GM23248 (cell line): ENCODE results near the gene GPHN. TPM values are rescaled to one million over a fixed set of nuclear protein-coding genes. Genes with fewer than 3 reads are reported as not detected.

Experiments
- DNase-seq: peaks from one replicate; pipeline ENCODE4 v3.0.0-alpha.2; 2015
- H2AFZ ChIP-seq: fragments of 200-600 bp; sonication (generic); 2 replicates; pipeline ENCODE4 v1.6.1; 2016; ENCODE audit warnings: antibody characterized with exemption
- H3F3A ChIP-seq: fragments of 200-600 bp; sonication (generic); 2 replicates; pipeline ENCODE4 v1.6.1; 2016; ENCODE audit warnings: mild to moderate bottlenecking, antibody characterized with exemption, mixed run types; ENCODE audit not compliant: insufficient read depth
- H3K27ac ChIP-seq: fragments of 200-600 bp; sonication (generic); 2 replicates; pipeline ENCODE4 v1.5.1; 2016; ENCODE audit warnings: mild to moderate bottlenecking
- H3K27me3 ChIP-seq: fragments of 200-600 bp; sonication (generic); replicated peaks from 2 replicates; pipeline ENCODE4 v1.6.1; 2016; ENCODE audit warnings: mild to moderate bottlenecking; ENCODE audit not compliant: insufficient read depth
- H3K36me3 ChIP-seq: fragments of 200-600 bp; sonication (generic); 2 replicates; pipeline ENCODE4 v1.6.1; 2016; ENCODE audit warnings: low read depth, mild to moderate bottlenecking
- H3K4me1 ChIP-seq: fragments of 200-600 bp; sonication (generic); 2 replicates; pipeline ENCODE4 v1.6.1; 2016; ENCODE audit warnings: mild to moderate bottlenecking; ENCODE audit not compliant: insufficient read depth
- H3K4me2 ChIP-seq: fragments of 200-600 bp; sonication (generic); one replicate; pipeline ENCODE4 v1.6.1; 2016; ENCODE audit warnings: mild to moderate bottlenecking; ENCODE audit not compliant: unreplicated experiment
- H3K4me3 ChIP-seq: fragments of 200-600 bp; sonication (generic); 2 replicates; pipeline ENCODE4 v1.5.1; 2016; ENCODE audit warnings: mild to moderate bottlenecking
- H3K79me2 ChIP-seq: fragments of 200-600 bp; sonication (generic); 2 replicates; pipeline ENCODE4 v1.6.1; 2016; ENCODE audit warnings: mild to moderate bottlenecking; ENCODE audit not compliant: insufficient read depth
- H3K9ac ChIP-seq: fragments of 200-600 bp; sonication (generic); 2 replicates; pipeline ENCODE4 v1.6.1; 2016; ENCODE audit warnings: mild to moderate bottlenecking
- H3K9me2 ChIP-seq: fragments of 200-600 bp; sonication (generic); 2 replicates; pipeline ENCODE4 v1.6.1; 2016; ENCODE audit warnings: mixed run types, mild to moderate bottlenecking, moderate library complexity; ENCODE audit not compliant: insufficient read depth
- H3K9me3 ChIP-seq: fragments of 200-600 bp; sonication (generic); one replicate; pipeline ENCODE4 v1.6.1; 2017; ENCODE audit warnings: low read depth
- H4K20me1 ChIP-seq: fragments of 200-600 bp; sonication (generic); 2 replicates; pipeline ENCODE4 v1.6.0; 2016; ENCODE audit not compliant: insufficient read depth
- EZH2 ChIP-seq: fragments of 200-600 bp; sonication (generic); IDR thresholded peaks from 2 replicates; pipeline ENCODE4 v1.6.1; 2018; ENCODE audit warnings: antibody characterized with exemption, mild to moderate bottlenecking; ENCODE audit not compliant: insufficient read depth, poor library complexity, severe bottlenecking
- EZH2phosphoT487 ChIP-seq: fragments of 200-600 bp; sonication (generic); IDR thresholded peaks from 2 replicates; pipeline ENCODE4 v1.6.1; 2018; ENCODE audit warnings: antibody characterized with exemption, moderate library complexity, mild to moderate bottlenecking, low read depth; ENCODE audit not compliant: insufficient read depth
- WGBS, 2 experiments: methylation state at CpG; one replicate each; pipeline ENCODE4 v1.1.6; 2015 to 2017; ENCODE audit warnings: low lambda C conversion rate in 2 of 2, low coverage in 1 of 2; ENCODE audit errors: missing lambda C conversion rate in 2 of 2; 5-methylcytosine and 5-hydroxymethylcytosine counted together
- in situ Hi-C: fragments of 300-500 bp; cut with MboI; formaldehyde crosslinking; loops from 2 replicates; pipeline ENCODE4 v1.15.0; 2020
- polyA plus RNA-seq: library from polyadenylated mRNA; unstranded; fragments of >200 nt; fragmentation: Nextera tagmentation; extraction: Ambion mirVana; gene quantifications from 2 replicates; pipeline ENCODE4 v1.2.1, GENCODE V29; 2016
- total RNA-seq: library from RNA; depleted of rRNA; stranded (reverse); fragments of >200 nt; shearing (Covaris generic); gene quantifications from 2 replicates; pipeline ENCODE4 v1.2.3, GENCODE V29; 2014

Gene GPHN
- total and polyA plus RNA-seq, 2 experiments from 2014 or later = 7.6 to 9.3 TPM

DNA sequence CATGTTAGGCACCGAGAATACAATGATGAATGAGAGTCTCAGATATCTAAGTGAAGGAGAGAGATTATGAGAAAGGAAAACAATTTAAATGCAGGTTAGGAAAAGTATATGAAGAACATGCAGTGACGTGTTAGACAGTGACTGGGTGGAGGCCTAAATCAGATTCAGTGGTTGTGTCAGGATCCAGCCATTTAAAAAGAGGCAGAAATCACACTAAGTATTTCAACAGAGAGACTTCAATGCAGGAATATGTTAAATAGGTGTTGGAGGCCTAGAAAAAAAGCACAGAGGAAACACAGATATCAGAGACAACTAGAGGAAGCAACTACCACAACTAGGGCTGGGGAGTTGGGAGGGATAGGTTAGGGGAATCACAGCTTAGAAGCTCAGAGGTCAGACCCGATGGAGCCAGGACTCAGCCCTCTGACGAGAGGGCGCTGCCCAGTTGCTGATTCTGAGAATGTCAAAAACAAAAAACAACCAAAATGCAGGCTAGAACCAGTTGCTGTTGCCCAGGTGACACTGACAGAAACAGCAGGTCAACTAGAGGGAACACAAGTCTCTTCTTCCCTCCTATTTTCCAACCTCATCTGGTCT, 678.3 kb downstream of the GPHN start:
- no peak overlapping the region for H3K4me3 ChIP-seq
- no peak overlapping the region for H3K27ac ChIP-seq
- H3K9me3 ChIP-seq = no peaks in the 10 kb centered on the region
- TF ChIP-seq EZH2 = no peak
- no peak for TF ChIP-seq EZH2phosphoT487
- no peak overlapping the region for H3K9ac ChIP-seq
- peaks cover 24% of the 10 kb centered on the region for H3F3A ChIP-seq
- no peak for DNase-seq
- no peaks in the 10 kb centered on the region for H3K27me3 ChIP-seq
- peaks cover 24% of the 10 kb centered on the region for H3K4me1 ChIP-seq
- H3K36me3 ChIP-seq = no peaks in the 10 kb centered on the region
- 87 to 91% methylated on average over 5 of the region's 5 CpGs for WGBS, 2 experiments
- H4K20me1 ChIP-seq = no peaks in the 10 kb centered on the region
- H3K79me2 ChIP-seq = no peaks in the 10 kb centered on the region
- H3K4me2 ChIP-seq = peak overlapping the region; percentile 21
- no peaks in the 10 kb centered on the region for H3K9me2 ChIP-seq
- in situ Hi-C loops = loop anchor here (10.0 kb wide), 1 partner anchor 89 kb away; no protein-coding TSS in a partner anchor
- H2AFZ ChIP-seq = no peak overlapping the region

DNA sequence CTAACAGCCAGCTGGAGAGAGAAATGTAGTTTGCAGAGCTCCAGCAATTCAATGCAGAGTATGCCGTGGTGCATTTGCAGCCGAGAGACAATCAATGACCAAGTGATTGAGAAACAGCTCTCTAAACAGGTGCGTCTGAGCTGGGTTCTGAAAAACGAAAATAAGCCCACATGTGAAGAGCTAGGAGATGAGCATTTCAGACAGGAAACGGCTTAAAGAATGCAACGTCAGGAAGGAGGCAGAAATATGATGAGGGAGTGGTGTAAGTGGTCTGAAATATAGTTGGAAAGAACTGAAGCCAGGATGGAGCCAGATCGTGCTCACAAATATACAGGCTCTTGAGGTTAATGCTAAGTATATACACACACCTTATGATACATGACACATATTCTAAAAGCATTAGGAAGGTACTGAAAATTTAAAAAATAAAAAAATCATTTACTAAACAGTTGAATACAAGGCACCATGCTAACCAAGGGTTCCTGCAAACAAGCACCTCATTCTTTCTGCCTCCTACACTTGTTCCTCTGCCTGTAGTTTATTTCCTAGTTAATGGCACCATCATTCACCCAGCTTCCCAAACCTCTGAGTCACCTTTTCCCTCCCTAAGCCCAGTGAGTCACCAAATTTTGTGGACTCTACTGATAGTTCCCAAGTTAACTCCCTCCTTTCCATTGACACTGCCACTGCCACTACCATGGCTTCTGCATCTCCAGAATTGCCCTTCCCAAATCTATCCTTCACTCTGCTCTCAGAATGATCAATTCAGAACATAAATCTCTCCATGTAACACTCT, 679.0 kb downstream of the GPHN start:
- in situ Hi-C loops = loop anchor here (10.0 kb wide), 1 partner anchor 88 kb away; no protein-coding TSS in a partner anchor
- H3K27ac ChIP-seq = no peak overlapping the region
- WGBS, 2 experiments = 70 to 72% methylated on average over 7 of the region's 7 CpGs
- H3K79me2 ChIP-seq = no peaks in the 10 kb centered on the region
- H3K9me3 ChIP-seq = no peaks in the 10 kb centered on the region
- H3K4me2 ChIP-seq = peak overlapping the region; percentile 45
- H2AFZ ChIP-seq = no peak overlapping the region
- peaks cover 31% of the 10 kb centered on the region for H3K4me1 ChIP-seq
- no peaks in the 10 kb centered on the region for H3K27me3 ChIP-seq
- no peaks in the 10 kb centered on the region for H4K20me1 ChIP-seq
- DNase-seq = peak; percentile 93
- H3K36me3 ChIP-seq = no peaks in the 10 kb centered on the region
- H3K9me2 ChIP-seq = no peaks in the 10 kb centered on the region
- H3K9ac ChIP-seq = no peak overlapping the region
- TF ChIP-seq EZH2phosphoT487 (no peak), EZH2 (no peak)
- H3F3A ChIP-seq = peaks cover 24% of the 10 kb centered on the region
- no peak overlapping the region for H3K4me3 ChIP-seq

DNA sequence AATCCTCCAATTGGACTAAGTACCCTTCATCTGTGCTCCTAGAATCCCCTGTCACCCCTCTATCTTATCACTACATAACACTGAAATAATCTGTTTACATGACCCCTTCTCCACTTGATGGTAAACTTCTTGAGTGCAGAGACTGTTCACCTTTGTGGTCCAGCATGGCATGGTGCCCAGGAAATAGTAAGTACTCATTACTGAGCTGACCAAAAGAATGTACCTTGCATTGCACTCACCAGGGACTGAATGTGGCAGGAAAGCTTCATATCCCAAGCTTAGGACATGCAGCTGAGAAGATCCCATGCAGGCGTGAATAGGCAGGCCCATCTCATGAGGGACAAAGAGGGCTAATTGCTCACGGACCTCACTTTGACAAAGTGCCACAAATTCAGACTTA, 679.9 kb downstream of the GPHN start:
- DNase-seq = peak; percentile 70
- H3K9ac ChIP-seq = no peak overlapping the region
- no peaks in the 10 kb centered on the region for H3K27me3 ChIP-seq
- no peaks in the 10 kb centered on the region for H3K36me3 ChIP-seq
- no peak overlapping the region for H2AFZ ChIP-seq
- no peaks in the 10 kb centered on the region for H3K9me3 ChIP-seq
- WGBS, 2 experiments = 61 to 76% methylated on average over 2 of the region's 2 CpGs
- in situ Hi-C loops = loop anchor here (10.0 kb wide), 1 partner anchor 87 kb away; no protein-coding TSS in a partner anchor
- no peaks in the 10 kb centered on the region for H4K20me1 ChIP-seq
- no peaks in the 10 kb centered on the region for H3K9me2 ChIP-seq
- H3K79me2 ChIP-seq = no peaks in the 10 kb centered on the region
- TF ChIP-seq EZH2 (no peak), EZH2phosphoT487 (no peak)
- peaks cover 33% of the 10 kb centered on the region for H3K4me1 ChIP-seq
- peak overlapping the region; percentile 45 for H3K4me2 ChIP-seq
- peaks cover 24% of the 10 kb centered on the region for H3F3A ChIP-seq
- H3K27ac ChIP-seq = no peak overlapping the region
- H3K4me3 ChIP-seq = no peak overlapping the region

DNA sequence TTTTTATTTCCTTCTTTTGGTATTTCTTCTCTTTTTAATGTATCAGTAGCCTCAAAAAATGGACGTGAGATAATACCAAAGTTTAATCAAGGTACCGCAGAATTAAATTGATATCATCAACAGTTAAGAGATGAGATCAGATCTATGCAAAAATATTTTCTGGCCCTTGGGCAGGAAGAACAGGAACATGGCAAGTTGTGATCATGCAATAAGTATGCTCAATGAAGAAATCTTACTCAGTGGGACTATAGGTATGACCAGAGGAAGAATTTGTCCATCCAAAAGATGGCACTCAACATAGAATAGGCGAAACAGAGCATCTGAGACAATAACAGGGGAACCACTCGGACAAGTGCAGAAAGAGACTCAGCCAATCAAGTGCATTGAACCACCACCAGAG, 680.4 kb downstream of the GPHN start:
- in situ Hi-C loops = loop anchor here (10.0 kb wide), 1 partner anchor 86 kb away; no protein-coding TSS in a partner anchor

More for the DNA sequence above, 680.4 kb downstream of the GPHN start:
- no peaks in the 10 kb centered on the region for H3K36me3 ChIP-seq
- H3K4me2 ChIP-seq = peak overlapping the region; percentile 45
- no peak overlapping the region for H2AFZ ChIP-seq
- no peak overlapping the region for H3K27ac ChIP-seq
- DNase-seq = no peak
- WGBS, 2 experiments = 92 to 97% methylated on average over 4 of the region's 4 CpGs
- no peak overlapping the region for H3K9ac ChIP-seq
- H3K4me3 ChIP-seq = no peak overlapping the region
- no peaks in the 10 kb centered on the region for H3K79me2 ChIP-seq
- peaks cover 24% of the 10 kb centered on the region for H3F3A ChIP-seq
- H4K20me1 ChIP-seq = no peaks in the 10 kb centered on the region
- no peaks in the 10 kb centered on the region for H3K9me2 ChIP-seq
- TF ChIP-seq EZH2phosphoT487 (no peak), EZH2 (no peak)
- H3K4me1 ChIP-seq = peaks cover 33% of the 10 kb centered on the region
- H3K27me3 ChIP-seq = no peaks in the 10 kb centered on the region
- H3K9me3 ChIP-seq = no peaks in the 10 kb centered on the region
